OCI-LY1 (cell line): ENCODE data around the gene MAP1S.
A peak's percentile ranks its signal among the peaks of the same experiment; 100 is the strongest.

ENCODE experiments used
- H2AFZ ChIP-seq: fragments of 200-600 bp; sonication (generic), shearing (Covaris generic); 2 replicates; pipeline ENCODE4 v1.6.0; 2014; ENCODE audit warnings: antibody characterized with exemption, mild to moderate bottlenecking, low read length
- H3F3A ChIP-seq: fragments of 200-600 bp; sonication (generic), shearing (Covaris generic); 2 replicates; pipeline ENCODE4 v1.6.0; 2014; ENCODE audit warnings: mild to moderate bottlenecking, antibody characterized with exemption, low read length, moderate library complexity; ENCODE audit not compliant: insufficient read depth
- H3K27ac ChIP-seq: fragments of 200-600 bp; sonication (generic); 2 replicates; pipeline ENCODE4 v1.5.1; 2014; ENCODE audit warnings: low read length, mixed run types, mild to moderate bottlenecking, low read depth; ENCODE audit not compliant: poor library complexity, severe bottlenecking
- H3K27me3 ChIP-seq: fragments of 200-600 bp; sonication (generic); 2 replicates; pipeline ENCODE4 v1.6.0; 2014; ENCODE audit warnings: antibody characterized with exemption, mild to moderate bottlenecking, low read length, moderate library complexity; ENCODE audit not compliant: insufficient read depth
- H3K36me3 ChIP-seq: fragments of 200-600 bp; sonication (generic); 2 replicates; pipeline ENCODE4 v1.6.1; 2014; ENCODE audit warnings: mild to moderate bottlenecking, antibody characterized with exemption, low read length, moderate library complexity, mixed read lengths; ENCODE audit not compliant: insufficient read depth
- H3K4me1 ChIP-seq: fragments of 200-600 bp; sonication (generic); 2 replicates; pipeline ENCODE4 v1.5.1; 2014; ENCODE audit warnings: mild to moderate bottlenecking, low read length, moderate library complexity; ENCODE audit not compliant: insufficient read depth, severe bottlenecking
- H3K4me2 ChIP-seq: fragments of 200-600 bp; sonication (generic), shearing (Covaris generic); 2 replicates; pipeline ENCODE4 v1.6.1; 2014; ENCODE audit warnings: low read length
- H3K4me3 ChIP-seq: fragments of 200-600 bp; sonication (generic); 2 replicates; pipeline ENCODE4 v1.5.1; 2014; ENCODE audit warnings: low read length, low read depth, mild to moderate bottlenecking, mixed read lengths; ENCODE audit not compliant: poor library complexity, severe bottlenecking
- H3K79me2 ChIP-seq: fragments of 200-600 bp; shearing (Covaris generic); 2 replicates; pipeline ENCODE4 v1.6.1; 2016; ENCODE audit warnings: mixed run types, low read length, mixed read lengths; ENCODE audit not compliant: insufficient read depth
- H3K9ac ChIP-seq: fragments of 200-600 bp; sonication (generic), shearing (Covaris generic); 2 replicates; pipeline ENCODE4 v1.6.1; 2014; ENCODE audit warnings: mild to moderate bottlenecking, low read length, mixed read lengths
- H3K9me2 ChIP-seq: fragments of 200-600 bp; sonication (generic), shearing (Covaris generic); 2 replicates; pipeline ENCODE4 v1.6.1; 2014; ENCODE audit warnings: low read depth, mild to moderate bottlenecking, low read length, mixed read lengths
- H3K9me3 ChIP-seq: fragments of 200-600 bp; shearing (Covaris generic); 2 replicates; pipeline ENCODE4 v1.6.1; 2014; ENCODE audit warnings: low read length, mixed read lengths
- H4K20me1 ChIP-seq: fragments of 200-600 bp; sonication (generic), shearing (Covaris generic); 2 replicates; pipeline ENCODE4 v1.6.0; 2016; ENCODE audit warnings: mild to moderate bottlenecking, low read length; ENCODE audit not compliant: insufficient read depth
- EZH2 ChIP-seq: fragments of 200-600 bp; sonication (generic), shearing (Covaris generic); IDR thresholded peaks from 2 replicates; pipeline ENCODE4 v1.8.0; 2017; ENCODE audit warnings: borderline replicate concordance, mixed run types, mild to moderate bottlenecking, antibody characterized with exemption, low read length, moderate library complexity, mixed read lengths
- TF ChIP-seq, protein P1 (sequence below): fragments of 200-600 bp; sonication (generic), shearing (Covaris generic); IDR thresholded peaks from 2 replicates; pipeline ENCODE4 v1.5.1; 2017; ENCODE audit warnings: mild to moderate bottlenecking, antibody characterized with exemption, low read length, moderate library complexity, mixed read lengths

The MAP1S gene

DNA sequence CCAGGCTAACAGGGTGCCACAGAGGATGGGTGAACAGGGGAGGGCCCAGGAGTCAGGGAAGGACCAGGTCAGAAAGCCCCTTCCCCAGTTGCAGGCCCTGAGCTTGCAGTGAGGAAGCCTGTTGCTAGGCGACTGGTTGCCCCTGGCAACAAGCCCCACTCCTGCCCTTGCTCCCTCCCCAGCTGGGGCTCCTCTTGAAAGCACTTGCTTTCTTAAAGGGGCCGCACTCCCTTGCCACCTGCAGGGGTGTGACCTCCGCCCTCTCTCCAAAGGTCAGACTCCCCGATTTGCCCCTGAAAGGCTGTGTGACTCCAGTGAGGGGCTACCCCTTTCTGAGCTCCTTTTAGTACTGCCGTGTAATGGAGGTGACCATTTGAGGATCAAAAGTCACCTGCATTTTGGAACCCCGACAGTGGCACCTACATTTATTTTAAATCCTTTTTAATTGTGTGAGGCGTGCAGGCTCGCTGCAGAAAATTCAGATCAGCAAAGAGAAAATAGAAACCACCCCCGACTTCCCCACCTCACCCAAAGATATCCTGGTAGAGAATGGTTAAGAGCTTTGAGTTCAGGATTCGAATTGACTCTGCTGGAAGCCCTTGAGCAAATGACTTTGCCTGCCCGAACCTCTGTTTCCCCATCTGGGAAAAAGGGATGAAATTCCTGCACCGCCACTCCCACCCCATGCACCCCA is 36.8 kb downstream of the MAP1S start:
- Histone ChIP-seq H3K27ac (peak overlapping the region; percentile 83), H3K4me2 (0 out of 2 replicates have a peak overlapping the region, but pooled peaks have one; percentile 9), H3F3A (no peaks in the 10 kb centered on the region; the same call in 1 of the 2 replicates), H3K4me3 (no peak overlapping the region), H3K9me3 (no peaks in the 10 kb centered on the region), H3K79me2 (0 out of 2 replicates have a peak, but pooled peaks cover 4% of the 10 kb centered on the region), H2AFZ (no peak overlapping the region), H3K27me3 (no peaks in the 10 kb centered on the region), H3K4me1 (peaks cover 51% of the 10 kb centered on the region), H3K9me2 (no peaks in the 10 kb centered on the region), H3K9ac (no peak overlapping the region), H4K20me1 (no peaks in the 10 kb centered on the region), H3K36me3 (peaks cover 54% of the 10 kb centered on the region)
- no peak for TF ChIP-seq EZH2
- TF ChIP-seq, protein P1, sequence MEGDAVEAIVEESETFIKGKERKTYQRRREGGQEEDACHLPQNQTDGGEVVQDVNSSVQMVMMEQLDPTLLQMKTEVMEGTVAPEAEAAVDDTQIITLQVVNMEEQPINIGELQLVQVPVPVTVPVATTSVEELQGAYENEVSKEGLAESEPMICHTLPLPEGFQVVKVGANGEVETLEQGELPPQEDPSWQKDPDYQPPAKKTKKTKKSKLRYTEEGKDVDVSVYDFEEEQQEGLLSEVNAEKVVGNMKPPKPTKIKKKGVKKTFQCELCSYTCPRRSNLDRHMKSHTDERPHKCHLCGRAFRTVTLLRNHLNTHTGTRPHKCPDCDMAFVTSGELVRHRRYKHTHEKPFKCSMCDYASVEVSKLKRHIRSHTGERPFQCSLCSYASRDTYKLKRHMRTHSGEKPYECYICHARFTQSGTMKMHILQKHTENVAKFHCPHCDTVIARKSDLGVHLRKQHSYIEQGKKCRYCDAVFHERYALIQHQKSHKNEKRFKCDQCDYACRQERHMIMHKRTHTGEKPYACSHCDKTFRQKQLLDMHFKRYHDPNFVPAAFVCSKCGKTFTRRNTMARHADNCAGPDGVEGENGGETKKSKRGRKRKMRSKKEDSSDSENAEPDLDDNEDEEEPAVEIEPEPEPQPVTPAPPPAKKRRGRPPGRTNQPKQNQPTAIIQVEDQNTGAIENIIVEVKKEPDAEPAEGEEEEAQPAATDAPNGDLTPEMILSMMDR, result no peak

DNA sequence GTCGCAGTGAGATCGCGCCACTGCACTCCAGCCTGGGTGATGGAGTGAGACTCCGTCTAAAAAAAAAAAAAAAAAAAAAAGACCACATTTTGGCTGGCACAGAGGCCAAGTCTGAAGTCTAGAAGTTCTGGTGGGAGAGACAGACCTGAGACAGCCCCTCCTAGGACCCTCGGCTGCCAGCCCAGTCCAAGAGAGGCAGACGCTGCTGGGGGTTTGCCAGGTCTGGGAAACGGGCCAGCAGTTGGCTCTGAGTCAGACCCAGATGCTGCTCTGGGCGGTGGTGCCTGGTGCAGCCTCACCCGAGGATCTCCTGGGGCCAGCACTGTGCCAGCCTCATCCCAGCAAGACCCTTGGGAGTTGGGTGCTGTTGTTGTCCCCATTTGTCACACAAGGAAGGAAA is 37.8 kb downstream of the MAP1S start:
- Histone ChIP-seq H3K9me2 (no peaks in the 10 kb centered on the region), H3K27ac (no peak overlapping the region), H2AFZ (no peak overlapping the region), H3K36me3 (peaks cover 56% of the 10 kb centered on the region), H3K27me3 (no peaks in the 10 kb centered on the region), H3K4me1 (peaks cover 41% of the 10 kb centered on the region), H3K4me2 (no peak overlapping the region), H3K4me3 (no peak overlapping the region), H3K9me3 (no peaks in the 10 kb centered on the region), H3K79me2 (no peaks in the 10 kb centered on the region), H3K9ac (no peak overlapping the region), H3F3A (no peaks in the 10 kb centered on the region; the same call in 1 of the 2 replicates), H4K20me1 (no peaks in the 10 kb centered on the region)
- TF ChIP-seq, protein P1, result no peak
- no peak for TF ChIP-seq EZH2

DNA sequence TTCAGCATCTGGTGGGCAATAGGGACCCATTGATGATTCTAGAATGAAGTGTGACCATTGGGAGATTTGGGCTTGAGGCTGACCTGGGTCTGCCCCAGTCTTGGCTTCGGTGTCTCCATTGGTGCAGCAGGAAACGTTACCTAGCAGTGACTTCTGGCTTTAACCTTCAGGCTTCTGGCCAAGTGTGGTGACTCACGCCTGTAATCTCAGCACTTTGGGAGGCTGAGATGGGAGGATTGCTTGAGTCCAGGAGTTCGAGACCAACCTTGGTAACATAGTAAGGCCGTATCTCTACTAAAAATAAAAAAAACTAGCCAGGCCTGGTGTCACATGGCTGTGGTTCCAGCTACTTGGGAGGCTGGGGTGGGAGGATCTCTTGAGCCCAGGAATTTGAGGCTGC is 39.2 kb downstream of the MAP1S start:
- H3K9ac ChIP-seq, result no peak overlapping the region

More for the DNA sequence above, 39.2 kb downstream of the MAP1S start:
- H2AFZ ChIP-seq, result no peak overlapping the region
- peaks cover 66% of the 10 kb centered on the region for H3K36me3 ChIP-seq
- TF ChIP-seq, protein P1, result no peak
- TF ChIP-seq EZH2, result no peak
- no peaks in the 10 kb centered on the region for H3K79me2 ChIP-seq
- H3K27me3 ChIP-seq, result no peaks in the 10 kb centered on the region
- no peaks in the 10 kb centered on the region for H3K9me3 ChIP-seq
- H3K4me1 ChIP-seq, result peaks cover 28% of the 10 kb centered on the region
- H4K20me1 ChIP-seq, result no peaks in the 10 kb centered on the region
- H3K27ac ChIP-seq, result no peak overlapping the region
- H3K4me2 ChIP-seq, result no peak overlapping the region
- H3K4me3 ChIP-seq, result no peak overlapping the region
- H3F3A ChIP-seq, result no peaks in the 10 kb centered on the region; the same call in 1 of the 2 replicates
- H3K9me2 ChIP-seq, result no peaks in the 10 kb centered on the region
